Measurements from ENCODE around the gene SUDS3. TPM values are rescaled to one million over a fixed set of nuclear protein-coding genes. Genes with fewer than 3 reads are reported as not detected.
A peak's percentile ranks its signal among the peaks of the same experiment; 100 is the strongest.

The SUDS3 gene
- total and polyA plus RNA-seq, 2 experiments from 2014 or later, result 53.0 to 77.1 TPM

DNA sequence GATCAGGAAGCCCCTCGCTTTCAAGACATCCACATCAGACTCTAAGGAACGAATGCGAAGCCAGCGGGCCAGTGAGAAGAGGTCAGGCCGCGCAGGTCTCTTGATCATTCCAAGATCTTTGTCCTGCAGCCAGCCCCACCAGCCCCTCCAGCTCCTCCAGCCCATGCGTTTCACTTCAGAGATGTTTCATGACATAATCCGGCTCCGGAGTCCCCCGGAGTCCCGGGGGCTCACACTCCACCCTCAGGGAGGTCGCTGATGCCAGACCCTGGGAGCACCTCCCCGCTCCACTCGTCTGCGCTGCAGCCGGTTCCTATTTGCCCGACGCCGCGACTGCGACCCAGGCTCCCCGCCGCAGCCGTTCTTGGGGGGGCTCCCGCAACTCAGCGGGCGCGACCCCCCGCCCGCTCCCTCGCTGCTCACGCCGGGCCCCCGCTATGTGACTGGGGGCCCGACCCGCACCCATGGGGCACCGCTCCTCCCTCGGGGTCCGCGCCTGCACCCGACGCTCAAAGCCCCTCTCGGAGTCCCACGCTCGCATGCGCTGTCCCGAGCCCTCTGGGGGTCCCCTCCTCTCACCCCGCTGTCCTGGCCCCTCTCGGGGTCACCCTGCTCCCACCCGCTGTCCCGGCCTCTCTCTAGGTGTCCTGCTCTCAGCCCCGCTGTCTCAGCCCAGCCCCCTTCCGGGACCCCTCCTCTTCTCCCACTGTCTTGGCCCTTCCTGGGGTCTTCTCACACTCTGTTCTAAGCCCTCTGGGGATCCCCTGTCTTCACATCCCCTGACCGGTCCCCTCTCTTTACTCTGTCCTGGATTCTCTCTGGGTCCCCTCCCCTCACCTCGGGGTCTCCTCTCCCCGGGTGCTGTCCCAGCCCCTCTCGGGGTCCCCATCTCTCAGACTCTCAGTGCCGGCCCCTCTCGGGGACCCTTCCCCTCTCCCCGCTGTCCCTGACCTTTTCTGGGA is 4.8 kb upstream of the SUDS3 start:
- Histone ChIP-seq H4K20me1 (replicated peaks; ENCODE audit: insufficient read depth) (no peaks in the 10 kb centered on the region), H3K79me2 (replicated peaks; ENCODE audit: insufficient read depth) (no peaks in the 10 kb centered on the region; the same call in 1 of the 2 replicates), H3K4me1 (ENCODE audit: insufficient read depth) (peaks cover 27% of the 10 kb centered on the region), H3F3A (replicated peaks; ENCODE audit: low read depth) (no peaks in the 10 kb centered on the region), H3K4me3 (peak overlapping the region; percentile 95), H3K4me2 (peak overlapping the region; percentile 96), H2AFZ (peak overlapping the region; percentile 95), H3K27me3 (ENCODE audit: insufficient read depth) (peaks cover 22% of the 10 kb centered on the region), H3K27ac (ENCODE audit: low read depth) (no peak overlapping the region), H3K36me3 (ENCODE audit: insufficient read depth) (no peaks in the 10 kb centered on the region), H3K9me2 (ENCODE audit: insufficient read depth) (no peaks in the 10 kb centered on the region)
- Mint-ChIP-seq H3K9me3 (no peaks in the 10 kb centered on the region; the same call in 2 of the 3 replicates), H3K4me1 (peaks cover 29% of the 10 kb centered on the region), H3K36me3 (ENCODE audit: low read depth) (no peaks in the 10 kb centered on the region), H3K27me3 (ENCODE audit: insufficient read depth, low read depth, poor library complexity) (peaks cover 16% of the 10 kb centered on the region), H3K27ac (no peak overlapping the region), H3K4me3 (peak overlapping the region; percentile 89)
- no peak for TF ChIP-seq ZNF331 (CRISPR knock-in tag; IDR thresholded peaks at IDR 0.05; ENCODE audit: low read depth)
- TF ChIP-seq POLR2AphosphoS5 (IDR thresholded peaks at IDR 0.05; ENCODE audit: low read depth), result no peak
- TF ChIP-seq, protein P1, sequence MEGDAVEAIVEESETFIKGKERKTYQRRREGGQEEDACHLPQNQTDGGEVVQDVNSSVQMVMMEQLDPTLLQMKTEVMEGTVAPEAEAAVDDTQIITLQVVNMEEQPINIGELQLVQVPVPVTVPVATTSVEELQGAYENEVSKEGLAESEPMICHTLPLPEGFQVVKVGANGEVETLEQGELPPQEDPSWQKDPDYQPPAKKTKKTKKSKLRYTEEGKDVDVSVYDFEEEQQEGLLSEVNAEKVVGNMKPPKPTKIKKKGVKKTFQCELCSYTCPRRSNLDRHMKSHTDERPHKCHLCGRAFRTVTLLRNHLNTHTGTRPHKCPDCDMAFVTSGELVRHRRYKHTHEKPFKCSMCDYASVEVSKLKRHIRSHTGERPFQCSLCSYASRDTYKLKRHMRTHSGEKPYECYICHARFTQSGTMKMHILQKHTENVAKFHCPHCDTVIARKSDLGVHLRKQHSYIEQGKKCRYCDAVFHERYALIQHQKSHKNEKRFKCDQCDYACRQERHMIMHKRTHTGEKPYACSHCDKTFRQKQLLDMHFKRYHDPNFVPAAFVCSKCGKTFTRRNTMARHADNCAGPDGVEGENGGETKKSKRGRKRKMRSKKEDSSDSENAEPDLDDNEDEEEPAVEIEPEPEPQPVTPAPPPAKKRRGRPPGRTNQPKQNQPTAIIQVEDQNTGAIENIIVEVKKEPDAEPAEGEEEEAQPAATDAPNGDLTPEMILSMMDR (conservative IDR thresholded peaks at IDR 0.05; ENCODE audit: low read depth in 2 of 2), result no peak
- TF ChIP-seq ZNF114 (CRISPR knock-in tag; IDR thresholded peaks at IDR 0.05), result no peak
- no peak for TF ChIP-seq JUNB (IDR thresholded peaks at IDR 0.05; ENCODE audit: unreplicated experiment)
- peak; percentile 26 for TF ChIP-seq EZH2 (IDR thresholded peaks at IDR 0.05; ENCODE audit: low read depth, unreplicated experiment)
- ATAC-seq (peak; percentile 8), DNase-seq (ENCODE audit: low spot score) (peak; percentile 59)

DNA sequence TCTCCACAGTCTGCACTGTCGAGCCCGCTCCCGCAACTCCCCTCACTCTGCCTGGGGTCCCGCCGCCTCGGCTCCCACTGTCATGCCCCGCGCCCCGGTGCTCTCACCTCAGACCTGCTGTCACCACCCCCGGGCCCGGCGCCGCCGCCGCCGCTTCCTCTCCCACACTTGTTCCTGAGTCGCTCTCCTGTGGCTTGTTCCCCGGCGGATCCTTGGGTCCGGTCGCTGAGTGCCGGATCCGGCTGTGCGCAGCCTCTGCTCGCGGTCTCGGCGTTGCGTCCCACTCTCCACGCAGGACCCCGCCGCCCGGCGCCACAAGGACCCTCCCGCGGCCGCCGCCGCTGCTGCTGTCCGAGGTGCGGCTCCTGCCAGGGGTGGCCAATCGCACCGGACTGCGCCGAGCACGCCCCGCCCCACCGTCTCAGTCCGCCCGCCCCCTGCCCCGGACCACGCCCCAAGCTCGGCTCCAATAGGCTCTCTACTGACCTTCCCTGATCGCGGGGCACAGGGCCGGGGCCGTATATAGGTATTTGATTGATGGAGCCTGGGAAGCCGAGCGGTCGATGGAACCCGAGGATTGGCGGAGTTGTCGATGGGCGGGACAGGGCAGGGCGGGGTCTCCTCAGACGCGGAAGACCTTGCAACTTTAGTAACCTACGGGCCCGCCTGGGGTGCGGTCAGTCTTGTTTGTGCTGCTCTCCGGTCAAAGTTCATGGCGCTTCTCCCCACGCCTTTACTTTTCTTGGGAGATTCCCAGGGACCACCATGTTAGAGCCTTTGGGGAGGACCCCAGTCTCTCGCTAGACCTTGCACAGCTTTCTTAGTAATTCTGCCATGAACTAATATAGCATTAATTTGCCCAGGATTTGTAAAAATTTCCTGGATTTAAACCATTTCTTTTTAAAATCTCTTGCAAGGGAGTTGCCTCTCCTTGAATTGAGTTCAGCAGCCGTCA is 3.5 kb upstream of the SUDS3 start, which contains the start of gene TAOK3:
Gene TAOK3, minus strand, starts transcription at position 367 of the 955 bp plus-strand sequence. CDS start 117,340 bp downstream, outside the sequence.
- Histone ChIP-seq H3F3A (replicated peaks; ENCODE audit: low read depth) (no peaks in the 10 kb centered on the region), H3K79me2 (replicated peaks; ENCODE audit: insufficient read depth) (peaks cover 11% of the 10 kb centered on the region), H3K4me2 (peak within 1 kb of the TSS; percentile 96), H3K4me1 (ENCODE audit: insufficient read depth) (peaks cover 27% of the 10 kb centered on the region), H3K27me3 (ENCODE audit: insufficient read depth) (peaks cover 22% of the 10 kb centered on the region), H3K9me2 (ENCODE audit: insufficient read depth) (no peaks in the 10 kb centered on the region), H2AFZ (peak within 1 kb of the TSS; percentile 96), H3K27ac (ENCODE audit: low read depth) (peak within 1 kb of the TSS; percentile 85), H3K4me3 (peak within 1 kb of the TSS; percentile 95), H3K36me3 (ENCODE audit: insufficient read depth) (no peaks in the 10 kb centered on the region), H4K20me1 (replicated peaks; ENCODE audit: insufficient read depth) (0 out of 2 replicates have a peak, but pooled peaks cover 9% of the 10 kb centered on the region)
- peak within 1 kb of the TSS; percentile 89 for H3K4me3 Mint-ChIP-seq
- ATAC-seq (peak; percentile 79), DNase-seq (ENCODE audit: low spot score) (peak; percentile 99)
- no peaks in the 10 kb centered on the region; the same call in 2 of the 3 replicates for H3K9me3 Mint-ChIP-seq
- H3K36me3 Mint-ChIP-seq (ENCODE audit: low read depth), result no peaks in the 10 kb centered on the region
- H3K4me1 Mint-ChIP-seq, result peaks cover 32% of the 10 kb centered on the region
- peaks cover 16% of the 10 kb centered on the region for H3K27me3 Mint-ChIP-seq (ENCODE audit: insufficient read depth, low read depth, poor library complexity)
- TF ChIP-seq POLR2AphosphoS5 (IDR thresholded peaks at IDR 0.05; ENCODE audit: low read depth) (peak; percentile 82), ZNF114 (CRISPR knock-in tag; IDR thresholded peaks at IDR 0.05) (no peak), ZNF331 (CRISPR knock-in tag; IDR thresholded peaks at IDR 0.05; ENCODE audit: low read depth) (no peak), EZH2 (IDR thresholded peaks at IDR 0.05; ENCODE audit: low read depth, unreplicated experiment) (no peak), CREB1 (CRISPR knock-in tag; IDR thresholded peaks at IDR 0.05; ENCODE audit: low read depth) (0 out of 2 replicates have a peak, but pooled peaks have one; percentile 5)
- TF ChIP-seq, protein P2, sequence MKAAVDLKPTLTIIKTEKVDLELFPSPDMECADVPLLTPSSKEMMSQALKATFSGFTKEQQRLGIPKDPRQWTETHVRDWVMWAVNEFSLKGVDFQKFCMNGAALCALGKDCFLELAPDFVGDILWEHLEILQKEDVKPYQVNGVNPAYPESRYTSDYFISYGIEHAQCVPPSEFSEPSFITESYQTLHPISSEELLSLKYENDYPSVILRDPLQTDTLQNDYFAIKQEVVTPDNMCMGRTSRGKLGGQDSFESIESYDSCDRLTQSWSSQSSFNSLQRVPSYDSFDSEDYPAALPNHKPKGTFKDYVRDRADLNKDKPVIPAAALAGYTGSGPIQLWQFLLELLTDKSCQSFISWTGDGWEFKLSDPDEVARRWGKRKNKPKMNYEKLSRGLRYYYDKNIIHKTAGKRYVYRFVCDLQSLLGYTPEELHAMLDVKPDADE (IDR thresholded peaks at IDR 0.05), result peak; percentile 68
- TF ChIP-seq, protein P3, sequence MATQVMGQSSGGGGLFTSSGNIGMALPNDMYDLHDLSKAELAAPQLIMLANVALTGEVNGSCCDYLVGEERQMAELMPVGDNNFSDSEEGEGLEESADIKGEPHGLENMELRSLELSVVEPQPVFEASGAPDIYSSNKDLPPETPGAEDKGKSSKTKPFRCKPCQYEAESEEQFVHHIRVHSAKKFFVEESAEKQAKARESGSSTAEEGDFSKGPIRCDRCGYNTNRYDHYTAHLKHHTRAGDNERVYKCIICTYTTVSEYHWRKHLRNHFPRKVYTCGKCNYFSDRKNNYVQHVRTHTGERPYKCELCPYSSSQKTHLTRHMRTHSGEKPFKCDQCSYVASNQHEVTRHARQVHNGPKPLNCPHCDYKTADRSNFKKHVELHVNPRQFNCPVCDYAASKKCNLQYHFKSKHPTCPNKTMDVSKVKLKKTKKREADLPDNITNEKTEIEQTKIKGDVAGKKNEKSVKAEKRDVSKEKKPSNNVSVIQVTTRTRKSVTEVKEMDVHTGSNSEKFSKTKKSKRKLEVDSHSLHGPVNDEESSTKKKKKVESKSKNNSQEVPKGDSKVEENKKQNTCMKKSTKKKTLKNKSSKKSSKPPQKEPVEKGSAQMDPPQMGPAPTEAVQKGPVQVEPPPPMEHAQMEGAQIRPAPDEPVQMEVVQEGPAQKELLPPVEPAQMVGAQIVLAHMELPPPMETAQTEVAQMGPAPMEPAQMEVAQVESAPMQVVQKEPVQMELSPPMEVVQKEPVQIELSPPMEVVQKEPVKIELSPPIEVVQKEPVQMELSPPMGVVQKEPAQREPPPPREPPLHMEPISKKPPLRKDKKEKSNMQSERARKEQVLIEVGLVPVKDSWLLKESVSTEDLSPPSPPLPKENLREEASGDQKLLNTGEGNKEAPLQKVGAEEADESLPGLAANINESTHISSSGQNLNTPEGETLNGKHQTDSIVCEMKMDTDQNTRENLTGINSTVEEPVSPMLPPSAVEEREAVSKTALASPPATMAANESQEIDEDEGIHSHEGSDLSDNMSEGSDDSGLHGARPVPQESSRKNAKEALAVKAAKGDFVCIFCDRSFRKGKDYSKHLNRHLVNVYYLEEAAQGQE (IDR thresholded peaks at IDR 0.05; ENCODE audit: unreplicated experiment), result peak; percentile 58
- H3K27ac Mint-ChIP-seq, result peak within 1 kb of the TSS; percentile 77

Data from GM23338 (cell line).